ENCODE measurements around the gene ZNF722. TPM values are rescaled to one million over a fixed set of nuclear protein-coding genes. Genes with fewer than 3 reads are reported as not detected.
A peak's percentile ranks its signal among the peaks of the same experiment; 100 is the strongest.
"Not testable (repeated sequence)": the region's sequence is repeated elsewhere in the genome, so short reads cannot be mapped to it uniquely, and the experiment has no call there.

ZNF722 gene
- total RNA-seq: 1 to 10 TPM; 2.6 to 3.5 TPM
- polyA plus RNA-seq (ENCODE audit: insufficient read depth, low read depth, low replicate concordance): 1.2 TPM
- long read RNA-seq, donor 1: 0 reads
- long read RNA-seq, donor 2: 0 reads

DNA sequence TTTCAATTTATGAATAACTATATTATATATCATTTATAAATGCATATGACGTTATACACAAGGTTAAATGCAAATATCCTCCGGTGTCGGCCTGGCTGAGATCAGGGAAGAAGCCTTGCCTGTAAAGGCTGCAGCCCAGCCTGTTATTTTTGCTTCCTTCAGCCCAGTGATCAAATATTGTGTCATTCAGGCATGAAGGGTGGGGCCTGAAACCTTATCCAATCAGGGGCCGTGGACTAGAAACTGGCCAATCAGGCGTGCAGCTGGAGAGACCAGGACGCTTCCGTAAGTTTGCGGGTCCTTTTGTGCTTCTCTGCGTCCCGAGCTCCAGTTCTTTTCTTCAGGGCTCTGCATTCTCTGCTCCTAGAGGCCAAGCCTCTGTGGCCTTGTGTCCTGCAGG lies at the start of gene ZNF722:
ZNF722 (plus strand) TSS at position 301 of the 400 bp plus-strand sequence. CDS start 113 bp downstream, outside the sequence.
- whole genome bisulfite sequencing, 2 donors: 53 to 71% methylated on average over 5 to 10 of the region's 10 CpGs
- no peaks in the 10 kb centered on the region for H3K36me3 ChIP-seq (ENCODE audit: low read depth, missing control alignments)
- intact Hi-C loops (cut with DNase I; ENCODE audit: low total_unique reads): no loop called here
- no peaks in the 10 kb centered on the region for H3K27me3 ChIP-seq
- TF ChIP-seq, protein P1, sequence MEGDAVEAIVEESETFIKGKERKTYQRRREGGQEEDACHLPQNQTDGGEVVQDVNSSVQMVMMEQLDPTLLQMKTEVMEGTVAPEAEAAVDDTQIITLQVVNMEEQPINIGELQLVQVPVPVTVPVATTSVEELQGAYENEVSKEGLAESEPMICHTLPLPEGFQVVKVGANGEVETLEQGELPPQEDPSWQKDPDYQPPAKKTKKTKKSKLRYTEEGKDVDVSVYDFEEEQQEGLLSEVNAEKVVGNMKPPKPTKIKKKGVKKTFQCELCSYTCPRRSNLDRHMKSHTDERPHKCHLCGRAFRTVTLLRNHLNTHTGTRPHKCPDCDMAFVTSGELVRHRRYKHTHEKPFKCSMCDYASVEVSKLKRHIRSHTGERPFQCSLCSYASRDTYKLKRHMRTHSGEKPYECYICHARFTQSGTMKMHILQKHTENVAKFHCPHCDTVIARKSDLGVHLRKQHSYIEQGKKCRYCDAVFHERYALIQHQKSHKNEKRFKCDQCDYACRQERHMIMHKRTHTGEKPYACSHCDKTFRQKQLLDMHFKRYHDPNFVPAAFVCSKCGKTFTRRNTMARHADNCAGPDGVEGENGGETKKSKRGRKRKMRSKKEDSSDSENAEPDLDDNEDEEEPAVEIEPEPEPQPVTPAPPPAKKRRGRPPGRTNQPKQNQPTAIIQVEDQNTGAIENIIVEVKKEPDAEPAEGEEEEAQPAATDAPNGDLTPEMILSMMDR (IDR thresholded peaks at IDR 0.05): no peak
- no peak for TF ChIP-seq POLR2A (IDR thresholded peaks at IDR 0.05)
- peak; percentile 80 for DNase-seq
- H3K4me1 ChIP-seq: no peaks in the 10 kb centered on the region
- no peaks in the 10 kb centered on the region for H3K9me3 ChIP-seq
- peak within 1 kb of the TSS; percentile 37 to 52 for H3K4me3 ChIP-seq
- peak within 1 kb of the TSS in 1 of 2 donors; percentile 30 for H3K27ac ChIP-seq

DNA sequence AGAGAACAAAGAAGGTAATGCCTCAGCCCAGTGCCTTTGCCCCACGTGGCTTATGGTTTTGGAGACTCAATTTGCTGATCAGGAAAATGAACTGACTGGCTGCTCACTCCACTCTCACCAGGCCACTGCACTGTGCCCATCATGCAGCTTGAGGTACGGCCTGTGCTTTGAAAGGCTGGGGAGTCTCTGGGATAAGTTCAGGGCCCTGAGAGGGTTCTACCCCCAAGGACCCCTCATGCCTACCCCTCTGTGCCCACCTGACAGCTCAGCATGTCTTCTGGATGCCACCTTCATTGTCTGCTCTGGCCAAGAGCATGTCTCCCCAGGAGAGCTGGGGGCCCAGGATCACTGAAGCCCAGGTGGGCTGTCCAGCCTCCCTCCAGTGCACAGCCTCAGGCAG lies 45.5 kb upstream of the ZNF722 start:
- intact Hi-C loops (cut with DNase I; ENCODE audit: low total_unique reads): no loop called here

GRCh38 chr7:63968629-63969028 lies 30.0 kb upstream of the ZNF722 start:
- Histone ChIP-seq H3K4me3 (no peak overlapping the region), H3K9me3 (no peaks in the 10 kb centered on the region), H3K27me3 (no peaks in the 10 kb centered on the region), H3K27ac (no peak overlapping the region), H3K36me3 (ENCODE audit: low read depth, missing control alignments) (no peaks in the 10 kb centered on the region), H3K4me1 (no peaks in the 10 kb centered on the region)
- TF ChIP-seq POLR2A (IDR thresholded peaks at IDR 0.05): no peak
- TF ChIP-seq, protein P1 (IDR thresholded peaks at IDR 0.05): no peak
- intact Hi-C loops (cut with DNase I; ENCODE audit: low total_unique reads): no loop called here
- DNase-seq: no peak

More for the DNA sequence above, 45.5 kb upstream of the ZNF722 start:
- 64% methylated on average over 2 of the region's 2 CpGs; no CpG with 5 or more reads in 1 of the 2 donors for WGBS, 2 donors
- H3K4me3 ChIP-seq: no peak overlapping the region
- no peaks in the 10 kb centered on the region for H3K36me3 ChIP-seq (ENCODE audit: low read depth, missing control alignments)
- no peak overlapping the region for H3K27ac ChIP-seq
- H3K27me3 ChIP-seq: no peaks in the 10 kb centered on the region
- DNase-seq: no peak
- no peaks in the 10 kb centered on the region for H3K9me3 ChIP-seq
- no peaks in the 10 kb centered on the region for H3K4me1 ChIP-seq
- TF ChIP-seq POLR2A (IDR thresholded peaks at IDR 0.05): no peak

DNA sequence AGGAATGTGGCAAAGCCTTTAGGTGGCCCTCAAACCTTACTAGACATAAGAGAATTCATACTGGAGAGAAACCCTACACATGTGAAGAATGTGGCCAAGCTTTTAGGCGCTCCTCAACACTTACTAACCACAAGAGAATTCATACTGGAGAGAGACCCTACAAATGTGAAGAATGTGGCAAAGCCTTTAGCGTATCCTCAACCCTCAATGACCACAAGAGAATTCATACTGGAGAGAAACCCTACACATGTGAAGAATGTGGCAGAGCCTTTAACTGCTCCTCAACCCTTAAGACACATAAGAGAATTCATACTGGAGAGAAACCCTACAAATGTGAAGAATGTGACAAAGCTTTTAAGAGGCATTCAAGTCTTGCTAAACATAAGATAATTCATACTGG lies 16.8 kb downstream of the ZNF722 start:
- DNase-seq; H3K4me3 ChIP-seq; H3K27me3 ChIP-seq; H3K27ac ChIP-seq; H3K36me3 ChIP-seq (ENCODE audit: low read depth, missing control alignments); H3K4me1 ChIP-seq; intact Hi-C loops (cut with DNase I; ENCODE audit: low total_unique reads); H3K9me3 ChIP-seq: not testable (repeated sequence)
- 68 to 73% methylated on average over 2 of the region's 2 CpGs for WGBS, 2 donors

DNA sequence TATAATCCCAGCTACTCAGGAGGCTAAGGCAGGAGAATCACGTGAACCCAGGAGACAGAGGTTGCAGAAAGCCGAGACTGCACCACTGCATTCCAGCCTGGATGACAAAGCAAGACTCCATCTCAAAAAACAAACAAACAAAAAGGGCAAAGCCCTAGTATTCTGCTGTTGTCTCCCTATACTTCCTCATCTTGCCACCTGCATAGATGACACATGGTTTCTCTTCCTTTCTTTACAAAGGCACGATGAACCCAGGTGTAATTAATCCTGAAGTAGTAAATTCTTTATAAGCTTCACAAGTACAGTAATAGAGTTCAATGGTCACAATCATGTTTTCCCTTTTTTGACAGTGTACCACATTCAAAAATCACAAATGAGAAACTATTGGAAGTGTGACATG lies 36.7 kb downstream of the ZNF722 start:
- no peak for TF ChIP-seq POLR2A (IDR thresholded peaks at IDR 0.05)
- TF ChIP-seq, protein P1 (IDR thresholded peaks at IDR 0.05): no peak
- Histone ChIP-seq H3K27me3 (no peaks in the 10 kb centered on the region), H3K4me3 (no peak overlapping the region), H3K36me3 (ENCODE audit: low read depth, missing control alignments) (no peaks in the 10 kb centered on the region), H3K9me3 (no peaks in the 10 kb centered on the region), H3K4me1 (no peaks in the 10 kb centered on the region), H3K27ac (no peak overlapping the region)
- WGBS, 2 donors: 79 to 83% methylated on average over 3 of the region's 3 CpGs
- intact Hi-C loops (cut with DNase I; ENCODE audit: low total_unique reads): no loop called here
- DNase-seq: no peak

GRCh38 chr7:64037095-64037494 lies 38.4 kb downstream of the ZNF722 start:
- H3K27ac ChIP-seq: no peak overlapping the region
- WGBS, 2 donors: 22 to 29% methylated on average over 8 to 21 of the region's 21 CpGs
- DNase-seq: peak; percentile 87
- H3K36me3 ChIP-seq (ENCODE audit: low read depth, missing control alignments): no peaks in the 10 kb centered on the region
- intact Hi-C loops (cut with DNase I; ENCODE audit: low total_unique reads): no loop called here
- H3K27me3 ChIP-seq: no peaks in the 10 kb centered on the region
- H3K4me1 ChIP-seq: no peaks in the 10 kb centered on the region
- H3K9me3 ChIP-seq: no peaks in the 10 kb centered on the region
- H3K4me3 ChIP-seq: peak overlapping the region; percentile 48 to 58
- TF ChIP-seq, protein P1 (IDR thresholded peaks at IDR 0.05): no peak
- TF ChIP-seq POLR2A (IDR thresholded peaks at IDR 0.05): no peak
